GM18498 (cell line): ENCODE data around the gene ASPN.
"Not testable (repeated sequence)": the region's sequence is repeated elsewhere in the genome, so short reads cannot be mapped to it uniquely, and the experiment has no call there.

Experiments used
- ATAC-seq: cut with Tn5 transposase; IDR thresholded peaks from one replicate; pipeline ENCODE4 v1.9.1; 2021; ENCODE audit warnings: mild to moderate bottlenecking, moderate library complexity; ENCODE audit not compliant: unreplicated experiment

ASPN gene

DNA sequence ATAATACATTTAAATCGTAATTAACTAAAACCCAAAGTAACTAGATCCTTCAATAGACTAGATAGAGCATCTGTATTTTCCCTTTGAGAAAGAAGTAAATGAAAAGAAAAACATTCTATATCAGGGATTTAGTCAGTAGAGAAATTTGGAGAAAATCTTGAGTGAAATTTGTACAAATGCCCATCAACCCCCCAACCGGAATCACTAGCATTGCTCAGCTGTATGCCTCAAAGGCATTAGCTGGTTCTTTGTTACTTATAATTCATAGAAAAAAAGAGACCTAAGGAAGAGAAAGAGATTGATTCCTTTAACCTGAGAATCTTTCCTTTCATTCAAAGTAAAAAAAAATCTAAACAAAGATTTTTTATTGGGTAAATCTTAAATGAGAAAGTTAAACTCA, 58.7 kb downstream of the ASPN start:
- no peak for ATAC-seq

DNA sequence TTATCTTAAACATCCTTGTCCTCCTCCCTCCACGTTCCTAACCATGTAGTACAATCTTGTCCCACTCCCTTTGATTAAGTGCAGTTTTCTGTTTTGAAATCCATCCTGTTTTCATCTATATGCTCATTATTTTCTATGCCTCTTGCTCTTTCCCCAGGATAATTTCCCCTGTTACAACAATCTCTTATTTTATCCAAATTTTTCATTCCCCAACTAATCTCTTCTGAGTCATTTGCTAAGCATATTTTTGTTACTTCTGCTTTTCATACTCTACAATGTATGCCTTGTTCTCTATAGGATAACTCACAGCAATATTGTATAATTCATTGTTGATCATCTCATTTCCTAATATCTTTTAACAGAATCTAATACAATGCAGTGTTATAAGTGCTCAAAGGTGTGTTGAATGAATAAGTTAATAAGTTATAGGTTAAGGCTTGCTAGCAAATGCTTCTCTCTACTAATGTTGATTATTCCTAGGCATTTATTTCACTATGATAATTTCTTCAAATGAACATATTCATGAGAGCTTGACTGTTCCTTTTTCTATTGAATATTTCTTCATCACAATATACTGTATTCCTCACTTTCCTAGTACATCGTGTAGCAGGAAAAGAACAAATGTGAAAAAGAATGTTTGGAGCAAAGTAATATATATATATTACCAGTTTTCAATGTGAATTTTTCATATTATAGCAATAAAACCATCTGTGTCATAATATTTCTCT, 59.5 kb downstream of the ASPN start:
- no peak for ATAC-seq

DNA sequence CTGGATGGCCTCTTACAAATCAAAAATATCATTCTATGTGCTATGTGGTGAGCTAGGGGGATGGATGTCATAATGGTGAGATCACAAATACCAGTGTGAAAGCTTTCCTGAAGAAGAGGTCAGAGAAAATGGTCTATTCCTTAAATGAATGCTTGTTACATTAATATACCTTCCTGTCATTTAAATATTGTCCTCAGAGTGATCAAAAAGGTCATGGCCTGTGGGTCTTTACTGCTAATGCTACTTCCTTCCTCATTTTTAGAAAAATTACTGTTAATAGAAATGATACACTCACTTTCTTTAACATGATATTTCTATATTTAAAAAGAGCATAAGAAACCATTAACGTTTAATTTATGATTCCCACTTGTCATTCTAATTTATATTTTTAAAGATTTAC, 67.7 kb downstream of the ASPN start:
- no peak for ATAC-seq

DNA sequence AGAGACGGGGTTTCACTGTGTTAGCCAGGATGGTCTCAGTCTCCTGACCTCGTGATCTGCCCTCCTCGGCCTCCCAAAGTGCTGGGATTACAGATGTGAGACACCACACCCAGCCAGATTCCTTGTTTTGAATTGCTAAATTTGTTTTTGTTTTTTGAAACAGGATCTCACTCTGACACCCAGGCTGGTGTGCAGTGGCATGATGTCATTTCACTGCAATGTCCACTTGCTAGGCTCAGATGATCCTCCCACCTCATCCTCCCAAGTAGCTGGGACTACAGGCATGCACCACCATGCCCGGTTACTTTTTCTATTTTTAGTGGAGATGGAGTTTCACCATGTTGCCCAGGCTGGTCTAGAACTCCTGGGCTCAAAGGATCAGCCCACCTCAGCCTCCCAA, 71.1 kb downstream of the ASPN start:
- not testable (repeated sequence) for ATAC-seq

DNA sequence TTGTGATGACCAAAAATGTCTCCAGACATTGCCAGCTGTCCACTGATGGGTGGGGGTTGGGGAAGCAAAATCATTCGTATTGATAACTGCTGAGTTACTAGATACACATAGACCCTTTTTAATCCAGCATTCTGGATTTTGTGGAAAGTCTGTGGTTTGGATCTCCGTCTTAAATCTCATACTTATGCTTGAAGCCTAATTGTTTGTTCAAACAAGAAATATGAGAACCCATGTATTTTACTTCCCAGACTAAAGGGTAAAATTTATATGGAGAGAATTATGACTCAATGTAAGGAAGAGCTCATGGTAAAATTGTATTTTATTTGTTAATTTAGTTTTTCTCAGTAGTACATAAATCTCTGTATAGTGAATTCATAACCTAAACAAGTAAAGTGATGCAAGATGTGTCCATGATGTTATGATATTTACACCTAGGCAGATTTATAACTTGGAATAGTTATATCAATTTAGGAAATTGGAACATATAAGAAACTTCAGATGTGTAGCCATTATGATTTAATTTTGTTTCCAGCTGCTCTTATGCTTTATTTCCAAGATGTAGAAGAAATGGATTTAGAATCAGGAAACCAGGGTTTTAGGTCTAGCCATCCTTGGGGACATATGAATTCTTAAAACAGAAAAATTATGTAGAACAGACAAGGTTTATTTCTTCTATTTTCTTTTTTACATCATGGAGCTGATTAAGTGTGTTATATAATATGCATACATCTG, 73.4 kb downstream of the ASPN start:
- no peak for ATAC-seq

DNA sequence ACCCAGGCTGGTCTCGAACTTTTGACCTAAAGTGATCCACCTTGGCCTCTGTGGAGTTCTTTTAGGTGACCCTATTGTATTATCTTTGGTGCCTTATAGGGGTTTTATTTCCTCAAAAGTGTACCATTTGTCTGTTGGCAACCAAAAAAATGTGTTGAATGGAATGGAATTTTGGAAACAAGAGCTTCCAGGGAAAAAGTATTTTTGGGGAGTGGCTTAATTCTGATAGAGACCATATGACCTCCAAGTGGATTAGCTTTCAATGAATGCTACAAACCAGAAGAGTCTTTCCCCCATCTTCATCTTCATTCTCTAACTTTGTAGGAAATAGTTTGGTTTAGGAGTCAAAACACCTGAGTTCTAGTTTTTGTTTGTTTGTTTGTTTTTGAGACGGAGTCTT, 74.5 kb downstream of the ASPN start:
- no peak for ATAC-seq

DNA sequence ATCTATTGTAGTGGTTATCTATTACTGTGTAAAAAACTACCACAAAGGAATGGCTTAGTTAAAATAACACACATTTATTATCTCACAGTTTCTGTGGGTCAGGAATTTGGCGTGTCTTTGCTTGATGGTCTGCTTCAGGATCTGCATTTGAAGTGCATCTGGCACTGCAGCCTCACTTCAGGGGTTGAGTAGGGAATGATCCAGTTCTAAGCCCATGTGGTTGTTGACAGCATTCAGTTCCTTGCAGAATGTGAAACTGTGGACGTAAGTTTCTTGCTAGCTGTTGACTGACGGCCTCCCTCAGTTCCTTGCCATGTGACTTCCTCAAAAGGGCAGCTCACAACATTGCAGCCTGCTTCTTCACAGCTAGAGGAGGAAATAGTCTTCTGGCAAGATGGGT, 75.8 kb downstream of the ASPN start:
- ATAC-seq, result peak; percentile 87
